Right ventricle myocardium superior (tissue), 1 donor: Measurements from ENCODE around the gene TTR. TPM values are rescaled to one million over a fixed set of nuclear protein-coding genes. Genes with fewer than 3 reads are reported as not detected.

Source experiments
- ATAC-seq: fragments of 200-7000 bp; cut with Tn5 transposase; one replicate; pipeline ENCODE4 v1.9.1; 2020; ENCODE audit warnings: mild to moderate bottlenecking; ENCODE audit not compliant: poor library complexity
- DNase-seq: peaks from one replicate; pipeline ENCODE4 v3.0.0-alpha.2; 2020
- intact Hi-C: fragments of 100-400 bp; cut with DNase I; formaldehyde crosslinking; loops from one replicate; pipeline ENCODE4 v1.11.2; 2022
- total RNA-seq: library from RNA; stranded (reverse); fragmentation: NEBNext Ultra II Directional; extraction: Animal tissue kit (Norgen Biotek cat#: 25700); gene quantifications from one replicate; pipeline ENCODE4 v1.2.1, GENCODE V29; 2021
- donor health status: DM: no; HTN: yes; CAD: no; lungs with severe emphysema.

Gene TTR
- total RNA-seq, 1 donor from 2014 or later, result not detected

DNA sequence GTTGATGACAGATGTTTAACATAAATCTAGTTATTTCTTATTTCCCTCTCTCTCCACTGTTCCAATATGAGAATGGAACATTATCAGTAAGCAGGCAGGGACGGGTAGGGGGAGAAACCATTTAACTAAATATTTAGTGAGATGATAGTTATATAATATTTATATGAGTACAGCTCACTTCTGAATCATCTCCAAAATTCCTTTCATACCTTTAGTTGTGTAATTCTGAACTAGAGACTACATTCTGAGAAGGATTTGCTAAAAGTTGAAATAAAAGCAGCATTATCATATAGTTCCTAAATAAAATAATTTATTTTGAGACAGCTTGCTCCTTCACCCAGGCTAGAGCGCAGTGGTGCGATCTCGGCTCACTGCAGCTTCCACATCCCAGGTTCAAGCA is 51.3 kb downstream of the TTR start:
- DNase-seq, result no peak
- ATAC-seq, result no peak
- intact Hi-C loops, result no loop called here

DNA sequence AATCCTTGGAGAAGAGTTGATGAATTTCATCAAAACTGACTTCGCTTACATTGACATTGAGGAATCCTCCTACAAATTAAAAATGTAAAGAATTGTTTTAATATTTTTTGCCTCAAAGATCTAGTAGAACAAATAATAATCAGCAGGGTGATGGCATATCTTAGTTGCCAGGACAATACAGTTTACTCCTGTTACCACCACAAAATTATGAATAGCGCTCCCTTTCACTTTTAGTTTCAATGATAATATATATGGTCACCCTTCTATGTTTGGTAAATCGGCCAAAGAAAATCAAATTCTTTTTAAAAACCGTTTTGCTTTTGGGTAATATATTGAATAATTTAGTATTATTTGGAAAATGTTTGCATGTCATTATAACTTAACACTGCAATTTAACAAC is 53.7 kb downstream of the TTR start:
- no peak for ATAC-seq
- DNase-seq, result no peak
- intact Hi-C loops, result no loop called here

DNA sequence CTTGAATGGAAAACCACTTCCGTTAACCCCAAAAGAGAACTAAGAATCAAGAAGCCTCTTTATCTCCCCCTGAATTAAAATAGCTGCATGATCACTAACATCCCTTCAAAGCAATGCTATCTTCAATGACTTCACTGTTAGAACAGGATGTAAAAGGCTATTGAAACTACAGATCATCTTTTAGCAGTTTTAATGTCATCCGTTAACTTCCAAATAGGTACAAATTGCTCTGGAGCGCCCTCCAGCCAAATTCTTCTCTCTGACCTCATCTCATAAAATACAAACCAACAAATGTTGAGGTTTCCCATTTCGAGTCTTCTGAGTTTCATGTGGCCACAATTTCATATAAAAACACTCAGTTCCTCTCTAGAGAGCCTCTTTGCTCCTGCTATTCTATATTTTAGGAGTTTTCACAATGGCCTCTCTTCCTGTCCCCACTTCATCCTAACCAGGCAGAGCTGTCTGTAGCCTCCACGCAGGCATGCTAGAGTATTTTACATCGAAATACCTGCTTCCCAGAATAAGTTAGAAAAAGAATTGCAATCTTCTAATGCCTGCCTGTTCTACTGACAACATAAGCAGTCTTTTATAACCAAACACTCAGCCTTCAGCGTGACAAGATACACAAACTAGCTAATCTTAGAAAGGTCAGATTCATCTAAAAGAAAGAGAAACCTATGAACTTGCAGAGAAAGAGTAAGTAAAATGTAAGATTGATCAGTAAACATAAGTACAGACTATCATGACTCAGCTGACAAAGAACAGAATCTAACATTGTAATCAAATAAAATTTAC is 54.9 kb downstream of the TTR start:
- ATAC-seq, result no peak
- intact Hi-C loops, result no loop called here
- DNase-seq, result no peak

DNA sequence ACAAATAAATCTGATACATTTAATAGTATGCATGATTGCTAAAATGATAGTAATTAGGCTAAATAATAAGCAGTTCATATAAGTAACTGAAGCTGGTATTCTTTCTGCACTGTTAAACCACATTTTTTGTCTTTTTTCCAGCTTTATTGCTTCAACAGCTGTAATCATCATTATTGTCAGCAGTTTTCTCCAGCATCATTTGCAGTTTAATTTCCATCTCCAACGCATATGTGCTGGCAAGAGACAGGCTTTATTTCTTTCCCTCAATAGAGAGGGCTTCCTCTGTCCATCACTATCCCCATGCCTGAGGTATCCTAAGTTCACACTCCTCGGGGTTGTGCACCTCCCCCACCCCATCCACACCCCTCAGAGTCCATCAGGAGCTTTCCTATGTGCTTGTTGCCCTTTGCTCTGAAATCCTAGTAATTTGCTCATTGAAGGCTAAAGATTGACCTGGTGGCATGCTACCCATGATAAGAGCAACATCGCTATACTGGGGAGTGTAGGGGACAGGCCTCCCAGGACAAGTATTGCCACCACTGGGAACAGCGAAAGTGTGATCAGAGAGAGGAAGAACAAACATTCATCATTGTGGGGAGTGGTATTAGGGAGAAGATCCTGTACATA is 55.6 kb downstream of the TTR start:
- intact Hi-C loops, result no loop called here
- ATAC-seq, result no peak

More for the DNA sequence above, 55.6 kb downstream of the TTR start:
- DNase-seq, result no peak

Other genes with a start within 250 kb of the TTR start
- gene DSG4, start 215.1 kb upstream of the TTR start, total RNA-seq, result not detected
- not detected for gene DSG3, start 144.1 kb upstream of the TTR start, total RNA-seq
- 37.1 TPM for gene DSG2, start 93.7 kb upstream of the TTR start, total RNA-seq
- 7.4 TPM for gene B4GALT6, start 92.7 kb downstream of the TTR start, total RNA-seq
- gene SLC25A52, start 169.0 kb downstream of the TTR start, total RNA-seq, result not detected